LHCN-M2 (cell line): ENCODE data around the gene LMOD3. TPM values are rescaled to one million over a fixed set of nuclear protein-coding genes. Genes with fewer than 3 reads are reported as not detected.

Experiments used
- DNase-seq: peaks from one replicate; pipeline ENCODE4 v3.0.0-alpha.2; 2012; ENCODE audit warnings: low read depth
- total RNA-seq: library from RNA; depleted of rRNA; stranded (reverse); fragments of >200 nt; gene quantifications from 2 replicates; pipeline ENCODE4 v1.2.3, GENCODE V29; 2014

Gene LMOD3
- total RNA-seq, 1 experiment from 2014 or later: 4.6 TPM

DNA sequence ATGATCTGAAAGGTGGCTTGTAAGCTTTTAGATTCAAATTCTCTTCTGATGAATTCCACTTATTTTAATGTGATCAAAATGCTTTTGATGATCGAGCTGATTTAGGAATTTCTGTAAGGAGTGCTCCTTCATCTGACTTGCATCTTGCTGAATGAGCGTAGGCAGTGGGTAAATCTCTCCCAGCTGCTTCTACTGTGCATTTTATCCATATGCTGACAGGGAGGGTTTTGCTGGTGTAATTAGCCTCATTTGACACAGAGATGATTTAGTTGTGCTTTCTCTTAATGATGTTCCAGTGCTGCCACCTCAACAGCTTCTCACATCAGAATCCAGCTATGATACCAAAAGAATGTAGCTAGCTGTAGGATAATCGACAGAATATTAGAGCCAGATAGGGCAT is 3.8 kb upstream of the LMOD3 start:
- DNase-seq: no peak

DNA sequence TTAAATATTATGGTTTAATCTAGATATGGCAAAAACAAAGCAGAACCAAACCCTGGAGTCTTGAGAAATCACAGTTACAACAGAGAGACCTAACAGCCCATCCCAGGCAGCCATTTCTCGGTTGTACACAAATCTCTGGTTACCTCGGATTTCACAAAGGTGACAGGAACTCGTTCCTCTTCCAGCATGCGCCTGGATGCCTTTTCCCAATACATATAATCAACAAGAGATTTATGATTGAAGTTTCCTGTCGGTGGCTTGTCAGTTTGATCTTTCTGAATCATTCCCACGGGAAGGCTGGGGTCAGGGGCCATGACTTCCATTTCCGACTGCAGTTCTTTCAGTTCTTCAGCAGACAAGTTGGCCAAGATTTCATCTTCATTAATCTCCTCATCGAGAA is 445 bp downstream of the LMOD3 start:
- DNase-seq: peak; percentile 25

DNA sequence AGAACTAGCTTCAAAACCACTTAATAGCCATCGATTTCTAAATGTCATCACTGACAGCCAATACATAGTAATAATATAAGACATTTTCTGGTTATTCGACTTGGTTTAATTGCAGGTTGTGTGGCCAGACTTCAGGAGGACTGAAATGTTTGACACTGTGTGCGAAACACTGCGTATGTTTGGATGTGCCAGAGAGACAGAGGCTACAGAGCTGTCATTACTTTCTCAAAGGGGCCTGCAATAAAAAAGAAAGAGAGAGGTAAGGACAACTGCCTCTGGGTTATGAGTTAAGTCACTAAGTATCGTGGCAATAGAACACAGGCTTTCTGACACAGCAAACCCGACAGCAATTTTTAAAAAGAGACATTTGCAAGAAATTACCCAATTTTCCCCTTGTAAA is 882 bp downstream of the LMOD3 start:
- no peak for DNase-seq

DNA sequence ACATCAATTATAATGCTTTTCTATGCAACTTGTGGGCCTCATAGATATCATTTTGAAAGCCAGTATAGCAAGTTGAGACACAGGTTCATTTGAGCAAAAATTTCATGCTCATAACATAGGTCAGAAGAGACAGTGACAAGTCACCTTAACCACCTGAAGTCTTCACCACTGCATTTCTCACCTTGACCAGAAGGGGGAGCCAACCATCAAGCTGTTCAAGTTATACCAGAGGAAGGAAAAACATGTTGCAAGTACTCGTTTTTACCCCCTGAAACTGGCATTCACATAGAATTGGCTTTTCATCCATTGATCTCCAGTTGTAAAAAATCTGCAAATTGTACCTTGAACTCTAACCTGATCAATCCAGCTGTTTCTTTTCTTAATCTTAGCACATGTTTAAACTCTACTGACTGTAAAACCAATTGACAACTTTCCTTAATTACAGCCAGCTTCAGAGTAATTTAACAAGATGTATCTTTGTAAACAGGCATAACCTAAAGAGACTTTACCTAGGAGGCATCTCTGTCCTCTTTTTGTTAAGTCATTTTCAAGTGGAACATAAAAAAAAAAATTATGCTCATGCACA is 1.4 kb downstream of the LMOD3 start:
- peak; percentile 67 for DNase-seq

DNA sequence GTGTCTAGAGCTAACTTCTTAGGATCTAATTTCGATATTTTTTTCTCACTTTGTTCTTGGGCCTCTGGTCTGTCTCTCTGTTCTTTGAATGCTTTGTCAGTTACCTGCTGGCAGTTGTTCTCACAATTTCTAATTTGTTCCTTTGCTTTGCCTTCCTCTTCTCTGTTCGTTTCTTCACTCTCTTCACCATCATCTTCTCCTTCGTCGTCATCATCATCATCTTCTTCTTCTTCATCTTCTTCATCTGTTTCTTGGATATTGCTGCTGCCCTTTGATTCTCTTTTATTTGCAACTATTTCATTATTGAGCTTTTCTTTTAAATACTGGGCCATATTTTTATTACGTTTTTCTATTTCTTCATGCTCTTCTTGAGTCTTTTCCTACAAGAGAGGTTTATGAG is 2.7 kb downstream of the LMOD3 start:
- no peak for DNase-seq

DNA sequence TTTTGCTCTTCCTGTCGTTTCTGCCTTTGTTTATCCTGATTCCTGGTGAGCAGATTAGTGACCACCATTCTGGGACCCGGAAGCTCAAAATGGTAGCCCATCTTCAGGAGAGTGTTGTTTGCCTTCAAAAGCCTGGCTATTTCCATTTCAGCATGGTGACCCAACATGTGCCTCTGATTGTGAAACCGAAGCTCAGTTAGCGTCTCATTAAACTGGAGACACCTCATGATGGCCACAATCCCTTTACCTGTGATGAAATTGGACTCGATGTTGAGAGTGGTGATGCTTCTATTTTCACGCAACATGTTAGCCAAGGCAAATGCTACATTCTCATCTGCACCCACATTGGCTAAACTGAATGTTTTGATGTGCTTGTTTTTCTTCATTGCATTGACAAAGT is 3.3 kb downstream of the LMOD3 start:
- no peak for DNase-seq

DNA sequence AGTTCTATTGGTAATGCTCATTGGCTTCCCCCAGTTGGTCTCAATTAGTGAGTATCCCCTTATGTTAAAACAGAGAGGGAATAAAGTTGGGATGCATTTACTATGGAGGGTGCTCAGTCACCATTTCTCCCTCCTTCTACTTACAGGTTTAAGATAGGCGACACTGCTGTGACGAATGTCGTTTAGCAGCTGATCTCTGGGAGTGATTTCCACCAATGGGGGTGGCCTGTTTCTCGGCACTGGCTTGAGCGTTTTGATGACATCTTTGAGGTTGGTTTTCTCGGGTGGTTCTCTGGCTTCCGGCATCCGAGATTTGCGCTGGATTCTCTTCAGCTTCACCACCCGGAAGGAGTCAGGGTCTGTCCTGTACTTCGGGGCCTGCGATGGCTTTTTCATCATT is 3.8 kb downstream of the LMOD3 start:
- no peak for DNase-seq

DNA sequence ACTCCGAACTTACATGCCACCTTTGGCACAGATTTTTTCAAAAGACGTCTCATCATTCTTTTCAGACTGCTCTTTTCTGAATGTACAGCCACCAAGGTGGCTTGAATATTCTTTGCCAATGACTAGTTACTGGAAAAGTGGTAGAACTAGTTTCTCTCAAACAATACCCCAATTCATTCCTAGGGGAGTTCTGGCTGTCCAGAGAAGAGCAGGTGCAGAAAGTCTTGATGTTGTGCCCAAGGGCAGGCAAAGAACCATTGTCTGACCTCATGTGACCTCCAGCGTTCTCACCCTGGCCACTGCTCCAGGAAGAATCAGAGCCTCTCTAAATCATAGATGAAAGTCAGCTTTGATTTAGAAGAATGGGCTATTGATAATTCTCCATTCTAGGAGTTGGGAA is 5.5 kb downstream of the LMOD3 start:
- peak; percentile 38 for DNase-seq

DNA sequence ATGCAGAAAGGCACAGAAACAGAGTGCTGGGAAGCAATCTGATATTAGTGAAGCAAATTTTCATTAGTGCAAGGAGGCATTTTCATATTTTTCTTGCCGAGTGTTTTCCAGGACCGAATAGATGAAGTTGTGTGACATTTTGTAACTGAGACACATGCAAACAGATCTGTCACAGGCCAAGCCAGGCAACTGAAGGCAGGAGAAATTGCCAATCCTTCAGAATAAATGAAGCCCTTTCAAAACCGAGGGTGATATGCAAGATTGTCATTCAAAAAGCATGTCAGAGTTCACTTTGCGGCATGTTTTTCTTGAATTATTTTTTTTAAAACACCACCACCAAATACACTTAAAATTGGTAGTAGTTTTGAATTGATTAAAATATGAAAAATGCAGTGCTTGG is 6.2 kb downstream of the LMOD3 start:
- no peak for DNase-seq

DNA sequence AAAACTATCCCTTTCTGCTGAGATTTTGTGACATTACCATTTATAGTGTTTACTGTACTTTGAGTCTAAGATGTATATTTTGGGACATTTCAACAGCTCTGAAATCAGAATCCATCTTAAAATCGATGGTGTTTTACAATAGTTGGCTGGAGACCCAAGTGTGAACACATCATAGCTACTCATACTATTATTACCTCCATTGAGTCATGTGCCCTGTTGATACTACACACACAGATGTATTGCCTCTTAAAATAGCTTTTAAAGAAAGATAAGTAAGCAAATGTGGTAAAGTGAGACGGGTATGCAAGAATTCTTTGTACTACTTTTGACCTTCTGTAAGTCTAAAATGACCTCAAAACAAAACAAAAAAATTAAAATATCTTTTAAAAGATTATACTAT is 6.7 kb downstream of the LMOD3 start:
- peak; percentile 59 for DNase-seq

DNA sequence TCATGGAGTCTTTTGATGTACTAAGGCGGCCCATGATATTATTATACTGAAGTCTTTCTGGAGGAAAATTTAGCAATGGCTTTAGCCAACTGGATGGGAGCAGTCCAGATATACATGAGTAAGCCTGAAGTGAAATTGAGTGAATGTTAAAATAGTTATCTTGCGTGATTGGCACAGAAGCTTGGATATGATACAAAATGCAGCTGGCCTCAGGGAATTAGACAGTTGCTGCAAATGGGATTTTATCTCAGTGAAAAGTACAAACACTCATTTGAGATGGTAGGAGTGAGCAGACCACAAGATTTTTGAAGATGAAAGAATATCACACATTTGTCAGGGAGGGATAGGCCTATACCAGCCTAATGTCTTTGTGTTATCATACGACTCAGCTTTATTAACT is 8.9 kb downstream of the LMOD3 start:
- peak; percentile 87 for DNase-seq

DNA sequence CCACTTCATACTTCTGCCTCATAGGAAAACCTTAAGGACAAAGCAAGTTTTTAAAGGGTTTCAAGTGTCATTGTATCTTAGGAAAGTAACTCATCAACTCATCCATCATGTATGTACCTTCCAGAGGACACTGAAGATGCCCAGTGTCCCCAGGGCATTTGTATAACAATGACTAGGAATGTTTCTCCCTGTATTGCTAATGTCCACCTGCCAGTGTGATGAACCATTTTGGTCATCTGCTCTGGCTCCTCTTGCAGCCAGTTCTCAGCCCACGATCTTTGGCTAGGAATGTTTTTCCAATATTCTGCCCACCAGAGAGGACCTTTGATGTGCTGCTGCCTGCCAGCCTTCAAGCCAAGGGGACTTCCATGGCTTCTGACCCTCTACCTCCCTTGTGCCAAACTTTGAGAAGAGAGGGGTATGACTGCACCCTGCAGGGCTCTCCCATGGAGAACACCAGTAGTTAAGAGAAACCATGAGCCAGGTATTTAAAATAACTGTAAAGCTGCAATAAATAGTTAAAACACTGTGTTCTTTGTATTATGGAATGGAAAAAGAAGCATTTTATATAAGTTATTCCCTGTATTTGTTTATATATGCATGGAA is 11.4 kb downstream of the LMOD3 start:
- DNase-seq: no peak

DNA sequence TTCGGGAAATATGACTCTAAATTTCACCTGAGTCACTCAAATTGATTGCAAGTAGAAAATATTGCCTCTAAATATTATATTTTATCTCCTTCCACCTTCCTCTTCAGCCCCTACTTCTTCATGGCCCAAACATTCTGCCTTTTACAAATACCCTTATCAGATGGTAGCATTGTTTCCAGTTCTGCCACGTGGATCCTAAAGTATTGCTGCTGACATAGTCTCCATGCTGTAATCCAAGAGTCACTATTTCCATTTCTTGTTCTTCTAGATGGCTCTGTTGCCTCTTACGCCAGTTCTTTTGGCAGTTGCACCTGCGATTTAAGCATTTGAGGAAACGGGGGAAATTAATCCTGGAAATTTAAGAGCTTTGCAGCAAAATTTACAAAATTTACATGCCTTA is 13.6 kb downstream of the LMOD3 start:
- DNase-seq: no peak

DNA sequence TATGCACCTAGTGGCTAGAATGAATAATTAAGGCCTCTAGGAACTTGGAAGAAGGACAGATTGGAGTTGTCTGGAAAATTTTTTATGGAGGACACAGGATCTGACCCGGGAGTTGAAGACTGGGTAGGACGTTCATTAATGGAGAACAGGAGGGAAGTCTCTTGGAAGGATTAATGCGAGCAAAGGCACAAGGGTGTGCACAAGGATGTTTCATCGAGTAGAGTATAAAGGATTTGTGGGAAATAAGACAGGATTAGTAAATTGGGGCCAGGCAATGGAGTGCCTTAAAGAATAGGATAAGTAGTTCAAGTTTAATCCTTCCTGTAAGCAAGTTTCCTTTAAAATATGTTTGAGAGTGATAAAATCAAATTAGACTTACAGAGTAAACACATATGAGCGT is 14.6 kb downstream of the LMOD3 start:
- DNase-seq: no peak

DNA sequence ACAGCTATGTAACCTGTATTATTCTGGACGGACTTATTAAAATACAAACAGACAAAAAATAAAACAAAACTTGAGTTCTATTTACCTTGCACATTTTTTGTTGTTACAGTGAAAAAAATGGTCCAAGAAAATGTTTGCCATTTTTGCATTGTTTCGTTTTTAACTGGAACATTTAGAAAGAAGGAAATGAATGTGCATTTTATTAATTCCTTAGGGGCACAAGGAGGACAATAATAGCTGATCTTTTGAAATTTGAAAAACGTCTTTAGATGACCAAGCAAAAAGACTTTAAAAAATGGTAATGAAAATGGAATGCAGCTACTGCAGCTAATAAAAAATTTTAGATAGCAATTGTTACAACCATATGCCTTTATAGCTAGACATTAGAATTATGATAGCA is 17.1 kb downstream of the LMOD3 start:
- no peak for DNase-seq

DNA sequence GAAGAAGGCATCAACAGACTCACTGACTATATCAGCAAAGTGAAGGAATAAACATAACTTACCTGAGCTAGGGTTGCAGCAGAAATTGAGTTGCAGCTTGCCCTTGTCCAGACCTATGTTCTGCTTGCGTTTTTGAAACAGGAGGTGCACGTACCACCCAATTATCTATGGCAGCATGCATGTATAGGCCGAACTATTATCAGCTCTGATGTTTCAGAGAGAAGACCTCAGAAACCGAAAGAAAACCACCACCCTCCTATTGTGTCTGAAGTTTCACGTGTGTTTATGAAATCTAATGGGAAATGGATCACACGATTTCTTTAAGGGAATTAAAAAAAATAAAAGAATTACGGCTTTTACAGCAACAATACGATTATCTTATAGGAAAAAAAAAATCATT is 17.8 kb downstream of the LMOD3 start:
- DNase-seq: no peak

DNA sequence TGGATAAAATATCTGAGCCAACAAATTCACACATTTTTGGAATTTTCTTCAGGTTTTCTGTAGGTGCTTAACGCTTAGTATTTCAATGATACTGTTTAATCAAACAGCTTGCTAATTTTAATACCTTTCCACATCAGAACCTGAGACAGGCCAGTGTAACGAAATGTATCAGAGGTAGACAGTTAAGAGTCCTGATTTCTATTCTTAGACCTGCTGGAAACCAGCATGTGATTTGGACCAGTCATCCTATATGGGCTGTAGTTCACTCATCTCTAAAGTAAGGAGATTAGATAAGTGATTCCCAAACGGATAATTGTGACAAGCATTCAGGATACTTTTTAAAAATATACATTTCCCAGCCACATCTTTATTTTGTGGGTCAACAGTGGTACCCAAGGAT is 19.3 kb downstream of the LMOD3 start:
- DNase-seq: no peak

DNA sequence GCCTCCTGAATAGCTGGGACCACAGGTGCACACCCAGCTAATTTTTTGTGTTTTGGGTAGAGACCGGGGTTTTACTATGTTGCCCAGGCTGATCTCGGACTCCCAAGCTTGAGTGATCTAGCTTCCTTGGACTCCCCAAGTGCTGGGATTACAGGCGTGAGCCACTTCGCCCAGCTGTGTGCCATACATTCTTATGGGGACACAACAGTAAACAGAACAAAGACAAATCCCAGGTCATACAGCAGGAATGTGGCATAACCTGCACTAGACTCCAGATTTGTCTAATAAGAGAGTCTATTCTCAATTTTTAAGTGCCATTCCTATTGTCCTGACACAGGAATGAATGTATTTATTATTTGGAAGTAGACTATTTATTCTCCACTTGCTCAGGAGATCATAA is 20.0 kb downstream of the LMOD3 start:
- no peak for DNase-seq

DNA sequence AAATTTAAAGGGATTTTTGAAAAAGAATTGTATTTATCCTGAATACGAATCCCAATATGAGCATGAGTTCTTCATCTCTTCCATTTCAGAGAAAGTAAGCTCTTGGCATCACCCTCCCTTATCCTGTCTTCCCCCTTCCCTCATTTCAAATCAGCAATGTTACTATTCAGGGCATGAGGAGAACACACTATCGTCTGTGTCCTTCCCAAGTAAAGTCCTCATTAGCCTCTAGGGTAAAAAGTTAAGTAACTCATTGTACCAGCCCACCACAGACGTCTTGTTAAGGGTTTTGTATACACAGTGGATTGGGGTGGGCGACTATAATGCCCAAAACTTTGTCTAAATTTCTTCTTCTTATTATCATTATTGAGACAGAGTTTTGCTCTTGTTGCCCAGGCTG is 22.8 kb downstream of the LMOD3 start:
- DNase-seq: no peak

DNA sequence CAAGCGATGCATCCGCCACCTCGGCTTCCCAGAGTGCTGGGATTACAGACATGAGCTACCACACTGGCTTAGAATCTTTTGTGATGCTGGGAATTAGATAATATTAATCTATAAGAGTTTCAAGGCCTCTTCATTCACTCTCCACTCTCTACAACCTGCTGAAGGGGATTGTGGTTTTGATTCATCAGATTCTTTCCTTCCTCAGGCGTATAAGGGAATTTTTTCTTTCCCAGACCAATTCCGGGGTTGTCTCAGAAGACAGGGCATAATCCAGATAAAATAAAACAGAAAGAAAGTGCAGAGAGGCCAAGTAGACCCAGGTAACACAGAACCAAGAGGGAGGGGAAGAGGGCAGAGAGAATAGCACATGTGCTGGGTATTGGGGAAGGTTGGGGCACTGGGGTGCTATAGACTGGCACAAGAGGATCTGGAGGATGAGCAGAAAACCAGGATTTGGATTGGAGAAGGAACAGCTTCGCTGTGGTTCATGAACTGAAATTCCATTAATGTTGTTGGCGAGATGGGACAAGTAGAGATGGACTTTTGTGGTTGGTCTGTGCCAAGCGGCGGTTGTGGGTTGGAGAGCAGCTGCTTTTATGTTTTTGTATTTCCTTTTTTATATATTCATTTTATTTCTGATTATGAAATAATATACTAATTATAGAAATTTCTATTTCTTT is 24.8 kb downstream of the LMOD3 start:
- DNase-seq: peak; percentile 88

DNA sequence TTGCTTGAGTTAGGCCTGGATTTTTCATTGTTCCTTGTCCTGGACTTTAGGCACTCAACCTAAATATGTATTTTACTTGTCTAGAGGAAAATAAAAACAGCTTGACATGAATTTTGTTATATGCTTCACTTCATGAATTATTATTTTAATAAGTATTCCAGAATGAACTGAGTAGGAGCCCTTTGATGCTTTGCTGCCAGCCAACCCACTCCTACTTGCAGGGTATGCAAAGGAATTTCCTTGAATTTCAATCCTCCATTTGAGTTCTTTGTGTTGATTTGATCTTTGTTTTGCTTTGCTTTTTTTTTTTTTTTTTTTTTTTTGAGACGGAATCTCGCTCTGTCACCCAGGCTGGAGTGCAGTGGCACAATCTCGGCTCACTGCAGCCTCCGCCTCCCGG is 26.1 kb downstream of the LMOD3 start:
- no peak for DNase-seq

DNA sequence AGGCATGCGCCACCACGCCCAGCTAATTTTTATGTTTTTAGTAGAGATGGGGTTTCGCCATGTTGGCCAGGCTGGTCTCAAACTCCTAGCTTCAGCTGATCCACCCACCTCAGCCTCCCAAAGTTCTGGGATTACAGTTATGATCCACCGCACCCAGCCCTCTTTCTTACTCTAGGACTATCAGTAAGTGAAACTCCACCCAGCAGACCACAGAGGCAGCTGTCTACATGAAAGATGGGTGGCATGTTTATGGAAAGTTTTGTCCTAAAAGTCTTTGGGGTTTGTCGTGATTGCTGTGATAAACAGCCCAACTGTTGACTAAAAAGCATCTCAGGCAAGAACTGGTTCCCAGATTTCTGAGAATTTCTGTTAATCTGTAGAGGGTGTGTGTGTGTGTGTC is 26.8 kb downstream of the LMOD3 start:
- DNase-seq: peak; percentile 79

DNA sequence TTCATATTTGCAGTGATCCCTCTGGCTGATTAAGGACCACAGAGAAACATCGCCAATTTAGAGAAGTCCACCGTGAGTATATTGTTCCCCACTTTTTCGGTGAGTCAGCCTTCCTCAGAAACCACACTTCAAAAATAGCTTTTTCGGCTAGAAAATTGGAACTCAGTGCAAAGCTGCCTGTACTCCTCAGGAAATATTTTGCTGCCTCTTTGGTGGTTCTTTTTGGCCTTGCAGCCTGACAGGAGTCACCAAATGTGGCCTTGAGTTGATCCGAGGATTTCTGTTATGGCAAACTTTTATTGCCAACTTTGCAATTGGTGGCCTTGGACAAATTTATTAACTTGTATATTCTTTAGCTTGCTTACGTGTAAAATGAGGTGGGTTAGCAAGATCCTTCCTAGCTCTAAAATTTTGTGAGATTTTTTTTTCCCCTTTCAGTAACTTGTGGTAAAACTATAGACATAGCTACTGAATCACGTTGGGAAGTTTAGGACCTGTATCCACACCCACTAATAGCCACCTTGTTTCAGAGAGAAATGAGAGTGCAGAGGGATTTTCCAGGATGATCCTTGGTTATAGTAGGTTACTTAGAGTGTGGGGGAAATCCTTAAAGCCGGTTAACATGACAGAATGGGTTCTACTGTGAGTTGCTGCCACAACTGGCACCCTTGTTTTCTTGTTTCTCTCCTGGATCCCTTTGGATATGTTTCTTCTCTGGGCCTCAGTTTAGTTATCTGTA is 27.8 kb downstream of the LMOD3 start:
- DNase-seq: peak; percentile 78
